Suprapubic skin (tissue), 4 donors: ENCODE results near the gene SV2C. TPM values are rescaled to one million over a fixed set of nuclear protein-coding genes. Genes with fewer than 3 reads are reported as not detected.

Experiments
- DNase-seq, 2 donors: peaks; one replicate each; pipeline ENCODE4 v3.0.0-alpha.2; 2019; ENCODE audit warnings: low spot score in 2 of 2
- H3K27ac ChIP-seq: fragments of 200-600 bp; sonication (generic); one replicate; pipeline ENCODE4 v1.5.1; 2019
- H3K27me3 ChIP-seq: fragments of 200-600 bp; sonication (generic); one replicate; pipeline ENCODE4 v1.5.1; 2019
- H3K36me3 ChIP-seq: fragments of 200-600 bp; sonication (generic); one replicate; pipeline ENCODE4 v1.5.1; 2019
- H3K4me1 ChIP-seq: fragments of 200-600 bp; sonication (generic); one replicate; pipeline ENCODE4 v1.5.1; 2019
- H3K4me3 ChIP-seq: fragments of 200-600 bp; sonication (generic); one replicate; pipeline ENCODE4 v1.5.1; 2019; ENCODE audit warnings: mild to moderate bottlenecking
- H3K9me3 ChIP-seq: fragments of 200-600 bp; sonication (generic); one replicate; pipeline ENCODE4 v1.5.1; 2019
- EP300 ChIP-seq: sonication (generic); formaldehyde crosslinking; IDR thresholded peaks from one replicate; pipeline ENCODE4 v1.6.1; 2017; ENCODE audit warnings: antibody characterized with exemption
- POLR2A ChIP-seq, 2 donors: fragments of 450-650 bp; IDR thresholded peaks; one replicate each; pipeline ENCODE4 v1.6.1; 2017; ENCODE audit warnings: antibody characterized with exemption in 2 of 2, mild to moderate bottlenecking in 2 of 2, moderate library complexity in 2 of 2
- POLR2AphosphoS5 ChIP-seq, 3 donors: sonication (generic); formaldehyde crosslinking; IDR thresholded peaks; one replicate each; pipeline ENCODE4 v1.6.1; 2017; ENCODE audit warnings: antibody characterized with exemption in 3 of 3
- whole genome bisulfite sequencing: methylation state at CpG from one replicate; pipeline ENCODE4 v1.1.5; 2018; 5-methylcytosine and 5-hydroxymethylcytosine counted together
- total RNA-seq, 4 donors: library from RNA; depleted of rRNA; stranded (reverse); fragments of >200 nt; gene quantifications; one replicate each; pipeline ENCODE4 v1.1.0, GENCODE V29; 2016
- TF ChIP-seq, protein P1 (sequence below), 2 donors: fragments of 200-600 bp in 1 of 2; fragments of 450-650 bp in 1 of 2; sonication (generic) in 1 of 2; IDR thresholded peaks; one replicate each; pipeline ENCODE4 v1.5.1; 2016 to 2019; ENCODE audit warnings: antibody characterized with exemption in 2 of 2, mild to moderate bottlenecking in 1 of 2, moderate library complexity in 1 of 2

Gene SV2C
- total RNA-seq, 4 donors from 2014 or later, result 0.16 to 0.30 (median 0.23) TPM; not detected in 1

DNA sequence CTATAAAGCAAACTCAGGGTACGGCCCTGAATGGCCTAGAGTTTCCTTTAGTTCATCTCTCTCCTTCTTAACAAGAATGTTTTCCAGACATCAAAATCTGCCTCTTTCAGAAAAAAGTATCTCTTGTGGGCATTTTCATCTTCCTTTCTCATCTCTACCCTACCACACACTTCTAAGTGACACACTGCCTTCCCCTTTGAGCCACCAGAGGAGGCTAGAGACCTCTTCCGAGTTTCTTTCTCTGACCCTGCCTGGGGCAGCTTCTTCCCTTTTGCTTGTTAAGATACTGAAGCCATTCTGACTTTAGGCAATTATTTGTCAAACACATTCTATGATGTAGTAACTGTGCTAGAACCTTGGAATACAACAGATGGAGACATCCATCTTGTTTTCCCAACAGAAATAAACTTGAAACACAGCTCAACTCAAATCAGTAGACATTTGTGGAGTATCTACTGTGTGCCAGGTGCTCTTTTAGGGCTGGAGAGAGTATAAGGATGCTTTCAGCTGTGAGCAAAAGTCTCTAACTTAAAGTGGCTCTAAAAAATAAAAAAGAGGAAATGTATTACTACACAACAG is 8.6 kb upstream of the SV2C start:
- WGBS, result 45% methylated on average over 2 of the region's 2 CpGs
- no peak for DNase-seq

DNA sequence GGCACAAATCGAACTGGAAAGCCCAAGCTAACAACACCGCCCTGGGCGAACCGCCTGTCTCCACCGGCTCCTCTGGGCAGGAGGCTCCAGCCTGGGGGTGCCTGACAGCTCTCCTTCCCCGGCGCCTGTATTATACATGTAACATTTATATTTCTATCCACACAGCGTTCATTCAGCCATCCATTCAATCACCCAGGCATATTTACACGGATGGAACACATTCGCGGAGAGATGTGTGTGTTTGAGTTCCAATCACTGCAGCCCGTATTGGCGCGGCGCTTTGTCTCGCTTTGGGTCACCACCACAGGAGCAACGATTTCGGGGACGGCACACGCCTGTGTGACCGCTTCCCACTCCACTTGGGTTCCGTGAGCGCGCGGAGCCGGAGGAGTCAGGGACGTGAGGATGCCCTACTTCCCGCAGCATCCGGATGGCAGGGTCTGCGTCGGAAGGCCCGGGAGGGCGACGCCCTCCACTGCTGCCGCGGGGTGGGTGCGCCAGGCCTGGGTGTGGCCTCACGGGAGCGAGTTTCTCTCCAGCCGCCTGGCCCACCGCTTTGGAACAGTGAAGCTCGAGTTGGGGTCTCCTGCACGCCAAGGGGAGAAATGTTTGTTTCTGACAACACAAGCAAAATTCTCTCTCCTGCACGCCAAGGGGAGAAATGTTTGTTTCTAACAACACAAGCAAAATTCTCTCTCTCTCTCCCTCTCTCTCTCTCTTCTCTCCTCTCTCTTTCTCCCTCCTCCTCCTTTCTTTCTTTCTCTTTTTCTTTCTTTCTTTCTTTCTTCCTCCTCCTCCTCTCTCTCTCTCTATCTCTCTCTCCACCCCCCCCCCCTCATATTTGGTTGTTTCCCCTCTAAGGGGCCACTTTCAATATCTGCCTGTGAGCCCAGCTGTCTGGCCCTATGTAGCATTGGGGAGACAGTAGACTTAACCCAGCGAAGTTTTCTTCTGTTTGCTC is 1.1 kb upstream of the SV2C start:
- H3K27me3 ChIP-seq, result peaks cover 73% of the 10 kb centered on the region
- 6% methylated on average over 33 of the region's 45 CpGs for WGBS
- H3K27ac ChIP-seq, result no peak overlapping the region
- H3K4me1 ChIP-seq, result peaks cover 31% of the 10 kb centered on the region
- H3K9me3 ChIP-seq, result no peaks in the 10 kb centered on the region
- no peaks in the 10 kb centered on the region for H3K36me3 ChIP-seq
- H3K4me3 ChIP-seq, result peak overlapping the region; percentile 42
- no peak for DNase-seq
- TF ChIP-seq, protein P1, sequence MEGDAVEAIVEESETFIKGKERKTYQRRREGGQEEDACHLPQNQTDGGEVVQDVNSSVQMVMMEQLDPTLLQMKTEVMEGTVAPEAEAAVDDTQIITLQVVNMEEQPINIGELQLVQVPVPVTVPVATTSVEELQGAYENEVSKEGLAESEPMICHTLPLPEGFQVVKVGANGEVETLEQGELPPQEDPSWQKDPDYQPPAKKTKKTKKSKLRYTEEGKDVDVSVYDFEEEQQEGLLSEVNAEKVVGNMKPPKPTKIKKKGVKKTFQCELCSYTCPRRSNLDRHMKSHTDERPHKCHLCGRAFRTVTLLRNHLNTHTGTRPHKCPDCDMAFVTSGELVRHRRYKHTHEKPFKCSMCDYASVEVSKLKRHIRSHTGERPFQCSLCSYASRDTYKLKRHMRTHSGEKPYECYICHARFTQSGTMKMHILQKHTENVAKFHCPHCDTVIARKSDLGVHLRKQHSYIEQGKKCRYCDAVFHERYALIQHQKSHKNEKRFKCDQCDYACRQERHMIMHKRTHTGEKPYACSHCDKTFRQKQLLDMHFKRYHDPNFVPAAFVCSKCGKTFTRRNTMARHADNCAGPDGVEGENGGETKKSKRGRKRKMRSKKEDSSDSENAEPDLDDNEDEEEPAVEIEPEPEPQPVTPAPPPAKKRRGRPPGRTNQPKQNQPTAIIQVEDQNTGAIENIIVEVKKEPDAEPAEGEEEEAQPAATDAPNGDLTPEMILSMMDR (IDR thresholded peaks at IDR 0.05), result no peak
- TF ChIP-seq POLR2A (IDR thresholded peaks at IDR 0.05) (no peak), EP300 (no peak), POLR2AphosphoS5 (IDR thresholded peaks at IDR 0.05) (no peak)

More for the DNA sequence above, 8.6 kb upstream of the SV2C start:
- no peak overlapping the region for H3K4me3 ChIP-seq
- no peak overlapping the region for H3K27ac ChIP-seq
- H3K36me3 ChIP-seq, result no peaks in the 10 kb centered on the region
- no peaks in the 10 kb centered on the region for H3K4me1 ChIP-seq
- no peaks in the 10 kb centered on the region for H3K9me3 ChIP-seq
- TF ChIP-seq, protein P1 (IDR thresholded peaks at IDR 0.05), result peak in 1 of 2 donors; percentile 43
- TF ChIP-seq POLR2A (IDR thresholded peaks at IDR 0.05), result no peak
- H3K27me3 ChIP-seq, result peaks cover 17% of the 10 kb centered on the region

DNA sequence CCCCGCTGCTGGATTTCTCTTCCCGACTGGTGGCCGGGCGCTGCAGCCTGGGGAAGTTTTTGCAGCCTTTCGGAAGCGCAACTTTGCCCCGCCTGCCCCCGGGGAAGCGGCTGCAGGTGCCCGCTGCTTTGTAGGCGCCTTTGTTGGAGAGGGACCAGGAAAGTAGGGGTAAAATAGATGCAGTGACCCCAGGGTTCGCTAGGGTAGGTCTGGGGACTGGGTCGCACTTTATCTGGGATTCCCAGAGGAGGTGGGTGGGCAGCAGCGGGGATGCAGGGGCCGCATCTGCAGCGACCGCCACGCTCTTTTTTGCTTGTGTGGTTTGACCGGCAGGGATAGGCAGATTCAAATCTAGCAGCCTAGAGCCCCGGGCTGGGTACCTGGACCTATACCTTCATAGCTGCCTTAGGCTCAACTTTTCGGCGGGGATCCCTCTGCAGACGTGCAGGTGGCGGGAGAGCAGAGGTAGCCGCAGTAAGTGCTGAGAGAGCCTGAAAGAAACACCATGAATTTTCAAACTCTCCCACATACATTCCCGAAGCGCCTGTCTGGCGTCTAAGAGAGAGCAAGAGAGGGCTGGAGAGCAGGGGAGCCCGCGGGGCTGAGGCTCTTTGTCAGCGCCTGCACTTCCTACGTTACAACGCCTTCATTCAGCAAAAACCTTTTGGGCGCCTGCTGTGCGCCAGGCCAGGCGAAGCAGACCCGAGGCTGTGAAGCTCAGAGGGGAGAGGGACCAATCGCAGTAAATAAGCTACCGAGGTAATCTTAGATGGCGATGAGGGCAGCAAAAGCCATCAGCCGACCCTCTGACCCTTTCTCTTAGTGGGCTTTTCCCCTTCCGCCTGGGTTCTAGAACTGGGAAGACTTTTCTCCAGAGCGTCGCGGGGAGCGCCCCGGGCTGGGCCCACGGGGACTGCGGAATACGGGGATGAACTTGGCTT is 642 bp downstream of the SV2C start:
- H3K36me3 ChIP-seq, result no peaks in the 10 kb centered on the region
- H3K4me1 ChIP-seq, result peaks cover 31% of the 10 kb centered on the region
- H3K4me3 ChIP-seq, result peak overlapping the region; percentile 42
- no peak for DNase-seq
- H3K27me3 ChIP-seq, result peaks cover 73% of the 10 kb centered on the region
- TF ChIP-seq EP300 (no peak), POLR2AphosphoS5 (IDR thresholded peaks at IDR 0.05) (no peak), POLR2A (IDR thresholded peaks at IDR 0.05) (no peak)
- TF ChIP-seq, protein P1 (IDR thresholded peaks at IDR 0.05), result no peak
- 2% methylated on average over 41 of the region's 50 CpGs for WGBS
- H3K9me3 ChIP-seq, result no peaks in the 10 kb centered on the region
- no peak overlapping the region for H3K27ac ChIP-seq

DNA sequence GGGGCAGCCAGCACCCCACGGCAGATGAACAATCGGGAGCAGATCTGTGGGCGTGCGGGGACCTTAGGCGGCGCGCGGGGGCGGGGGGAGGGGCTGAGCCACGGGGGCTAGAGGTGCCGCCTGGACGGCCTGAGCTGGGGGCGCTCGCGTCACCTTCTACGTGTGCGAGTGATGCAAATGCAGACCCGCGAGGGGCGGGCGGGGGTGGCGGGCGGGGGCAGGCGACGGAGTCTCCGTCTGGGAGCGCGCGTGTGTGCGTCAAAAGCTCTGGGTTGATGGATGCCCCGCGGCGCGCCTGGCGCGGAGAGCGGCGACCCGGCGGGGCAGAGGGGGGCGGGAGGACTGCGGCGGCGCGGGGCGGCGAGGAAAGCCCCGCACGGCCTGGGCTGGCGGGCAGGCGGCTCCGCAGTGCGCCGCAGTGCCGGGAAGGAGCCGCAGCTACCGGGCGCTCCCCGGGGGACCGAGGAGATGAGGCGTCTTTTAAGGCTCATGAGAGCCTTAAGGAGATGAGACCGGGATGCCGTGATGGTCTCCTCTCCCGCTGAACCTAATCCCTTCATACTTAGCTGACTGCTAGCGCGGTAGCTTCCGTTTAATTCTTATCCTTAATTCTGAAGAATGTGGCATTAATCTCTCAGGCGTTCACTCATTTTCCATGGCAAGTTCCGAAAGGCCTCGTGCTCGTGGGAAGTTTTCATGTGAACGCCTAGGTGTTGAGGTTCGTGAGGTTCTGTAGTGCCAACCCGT is 1.5 kb downstream of the SV2C start:
- Histone ChIP-seq H3K4me3 (peak overlapping the region; percentile 42), H3K36me3 (no peaks in the 10 kb centered on the region), H3K9me3 (no peaks in the 10 kb centered on the region), H3K27ac (no peak overlapping the region), H3K4me1 (peaks cover 31% of the 10 kb centered on the region), H3K27me3 (peaks cover 72% of the 10 kb centered on the region)
- WGBS, result 2% methylated on average over 40 of the region's 74 CpGs
- no peak for DNase-seq
- TF ChIP-seq POLR2A (IDR thresholded peaks at IDR 0.05) (no peak), POLR2AphosphoS5 (IDR thresholded peaks at IDR 0.05) (no peak), EP300 (no peak)
- TF ChIP-seq, protein P1 (IDR thresholded peaks at IDR 0.05), result no peak
